D721Med (cell line): ENCODE measurements around the gene ODC1.

Experiments used
- DNase-seq: peaks from one replicate; pipeline ENCODE4 v3.0.0; 2011; ENCODE audit warnings: low spot score; ENCODE audit not compliant: insufficient read length
- FAIRE-seq: peaks from 2 replicates; lab custom pipeline; 2011; peaks lifted over from hg19 to GRCh38; lab: Jason Lieb, UNC
- TF ChIP-seq, protein P1 (sequence below): IDR thresholded peaks from 2 replicates; pipeline ENCODE4 v1.5.1; 2012; ENCODE audit warnings: mild to moderate bottlenecking, control low read depth; ENCODE audit not compliant: insufficient read depth; ENCODE audit errors: missing control alignments

ODC1 gene

DNA sequence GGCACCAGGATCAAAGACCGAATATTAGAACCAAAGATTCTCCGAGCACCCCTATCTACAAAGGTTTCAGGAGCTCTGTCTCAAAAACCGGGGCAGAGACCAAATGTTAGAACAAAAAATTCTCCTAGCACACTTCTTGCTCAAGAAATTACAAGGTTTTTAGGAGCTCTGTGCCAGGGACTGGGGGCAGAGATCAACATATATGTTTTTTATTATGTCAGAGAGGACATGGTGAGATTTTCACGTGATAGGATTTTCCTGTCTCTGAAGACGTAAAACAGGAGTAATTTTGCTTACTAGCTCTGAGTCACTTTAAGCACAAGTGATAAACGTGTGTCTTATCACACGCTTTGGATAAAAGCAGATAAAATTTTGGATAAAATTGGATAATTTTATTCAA lies 34.8 kb upstream of the ODC1 start:
- DNase-seq: no peak
- no peak for FAIRE-seq
- TF ChIP-seq, protein P1, sequence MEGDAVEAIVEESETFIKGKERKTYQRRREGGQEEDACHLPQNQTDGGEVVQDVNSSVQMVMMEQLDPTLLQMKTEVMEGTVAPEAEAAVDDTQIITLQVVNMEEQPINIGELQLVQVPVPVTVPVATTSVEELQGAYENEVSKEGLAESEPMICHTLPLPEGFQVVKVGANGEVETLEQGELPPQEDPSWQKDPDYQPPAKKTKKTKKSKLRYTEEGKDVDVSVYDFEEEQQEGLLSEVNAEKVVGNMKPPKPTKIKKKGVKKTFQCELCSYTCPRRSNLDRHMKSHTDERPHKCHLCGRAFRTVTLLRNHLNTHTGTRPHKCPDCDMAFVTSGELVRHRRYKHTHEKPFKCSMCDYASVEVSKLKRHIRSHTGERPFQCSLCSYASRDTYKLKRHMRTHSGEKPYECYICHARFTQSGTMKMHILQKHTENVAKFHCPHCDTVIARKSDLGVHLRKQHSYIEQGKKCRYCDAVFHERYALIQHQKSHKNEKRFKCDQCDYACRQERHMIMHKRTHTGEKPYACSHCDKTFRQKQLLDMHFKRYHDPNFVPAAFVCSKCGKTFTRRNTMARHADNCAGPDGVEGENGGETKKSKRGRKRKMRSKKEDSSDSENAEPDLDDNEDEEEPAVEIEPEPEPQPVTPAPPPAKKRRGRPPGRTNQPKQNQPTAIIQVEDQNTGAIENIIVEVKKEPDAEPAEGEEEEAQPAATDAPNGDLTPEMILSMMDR: no peak

DNA sequence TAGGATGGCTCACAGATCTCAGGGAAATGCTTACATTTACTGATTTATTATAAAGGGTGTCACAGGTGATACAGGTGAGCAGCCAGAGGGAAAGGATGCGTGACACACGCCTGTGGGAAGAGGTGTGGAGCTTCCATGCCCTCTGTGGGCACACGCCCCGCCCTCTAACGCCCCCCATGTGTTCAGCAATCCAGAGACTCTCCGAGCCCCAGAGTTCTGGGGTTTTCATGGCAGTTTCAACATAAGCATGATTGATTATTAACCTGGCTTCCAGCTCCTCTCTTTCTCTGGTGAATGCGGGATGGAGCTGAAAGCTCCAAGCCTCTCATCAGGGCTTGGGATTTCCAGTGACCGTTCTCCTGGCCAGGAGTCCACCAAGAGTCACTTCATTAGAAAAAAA lies 34.3 kb upstream of the ODC1 start:
- DNase-seq: no peak
- TF ChIP-seq, protein P1: no peak
- FAIRE-seq: no peak

DNA sequence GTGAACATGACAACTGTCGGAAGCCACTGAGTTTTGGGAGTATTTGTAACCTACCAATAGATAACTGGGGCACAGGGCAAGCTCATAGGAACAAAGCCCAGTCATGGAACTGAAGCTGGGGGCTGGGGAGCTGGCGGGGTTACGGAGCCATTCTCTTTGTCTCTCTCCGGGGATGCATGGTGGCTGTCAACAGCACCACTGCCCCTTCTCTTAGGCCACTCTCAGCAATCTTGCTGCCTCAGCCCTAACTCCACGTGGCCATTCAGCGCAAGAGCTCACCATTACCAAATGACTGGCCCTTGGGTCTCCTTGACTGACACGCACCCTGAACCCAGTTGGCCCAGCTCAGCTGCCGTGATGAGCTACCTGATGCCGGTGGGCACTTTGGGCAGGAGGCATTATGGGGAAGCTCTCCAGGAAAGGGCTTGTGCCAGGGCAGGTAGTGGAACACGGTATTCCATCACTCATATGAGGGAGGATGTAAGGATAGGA lies 33.6 kb upstream of the ODC1 start:
- no peak for FAIRE-seq
- TF ChIP-seq, protein P1: no peak
- DNase-seq: no peak

DNA sequence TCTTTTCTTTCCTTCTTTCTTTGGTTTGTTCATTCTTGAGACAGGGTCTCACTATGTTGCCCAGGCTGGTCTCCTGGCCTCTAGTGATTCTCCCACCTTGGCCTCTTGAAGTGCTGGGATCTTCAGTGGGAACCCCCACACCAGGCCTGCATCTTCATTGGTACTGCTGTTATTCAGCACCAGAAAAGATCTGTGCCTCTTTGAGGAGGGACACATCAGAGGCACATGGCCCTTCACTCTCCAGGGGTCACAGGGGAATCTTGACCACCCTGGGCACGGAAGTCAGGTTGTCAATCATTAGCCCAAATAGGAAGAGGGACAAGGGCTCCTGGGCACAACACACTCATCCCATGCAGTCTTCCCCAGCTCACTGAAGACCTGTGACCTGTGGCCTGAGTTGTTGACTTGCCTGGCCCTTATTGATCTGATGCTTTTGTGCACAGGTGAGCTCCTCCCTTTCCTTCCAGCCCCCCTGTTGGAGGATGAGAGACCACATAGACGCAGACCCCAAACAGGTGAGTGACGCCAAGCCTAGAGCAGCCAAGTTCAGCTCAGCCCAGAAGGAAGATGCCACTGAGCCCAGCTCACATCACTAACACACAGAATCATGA lies 33.0 kb upstream of the ODC1 start:
- no peak for FAIRE-seq
- TF ChIP-seq, protein P1: no peak
- no peak for DNase-seq

DNA sequence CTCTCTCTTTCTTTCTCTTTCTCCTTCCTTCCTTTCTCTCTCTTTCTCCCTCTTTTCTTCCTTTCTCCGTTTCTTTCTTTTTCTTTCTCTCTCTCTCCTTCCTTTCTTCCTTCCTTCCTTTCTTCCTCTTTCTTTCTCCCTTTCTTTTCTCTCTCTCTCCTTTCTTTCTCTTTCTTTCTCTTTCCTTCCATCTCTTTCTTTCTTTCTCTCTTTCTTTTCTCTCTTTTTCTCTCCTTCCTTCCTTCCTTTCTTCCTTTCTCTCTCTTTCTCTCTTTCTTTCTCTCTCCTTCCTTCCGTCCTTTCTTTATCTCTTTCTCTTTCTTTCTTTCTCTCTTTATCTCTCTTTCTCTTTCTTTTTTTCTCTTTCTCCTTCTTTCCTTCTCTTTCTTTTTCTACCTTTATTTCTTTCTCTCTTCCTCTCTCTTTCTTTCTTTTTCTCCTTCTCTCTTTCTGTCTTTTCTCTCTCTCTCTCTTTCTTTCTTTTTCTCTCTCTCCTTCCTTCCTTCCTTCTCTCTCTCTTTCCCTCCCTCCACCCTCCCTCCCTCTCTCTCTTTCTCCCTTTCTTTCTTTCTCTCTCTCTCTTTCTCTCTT lies 32.3 kb upstream of the ODC1 start:
- TF ChIP-seq, protein P1: no peak
- FAIRE-seq (no peak), DNase-seq (no peak)

DNA sequence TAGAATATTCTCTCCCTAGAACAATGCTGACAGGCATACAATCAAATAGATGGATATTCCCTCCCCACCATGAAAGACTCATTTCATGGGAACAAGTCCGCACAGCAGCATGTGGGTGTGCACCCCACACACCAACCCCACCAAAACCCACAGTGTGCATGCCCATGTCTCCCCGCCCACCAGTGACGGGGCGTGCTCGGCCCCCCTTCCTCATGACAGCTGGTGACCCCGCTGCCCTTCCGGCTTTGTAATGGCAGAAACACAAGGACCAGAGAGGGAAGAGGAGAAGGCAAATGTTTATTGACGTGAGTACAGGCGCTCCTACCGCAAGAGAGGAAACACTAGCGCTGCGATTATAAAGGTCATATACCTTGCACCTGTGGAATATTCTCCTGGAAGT lies 30.8 kb upstream of the ODC1 start:
- no peak for FAIRE-seq

DNA sequence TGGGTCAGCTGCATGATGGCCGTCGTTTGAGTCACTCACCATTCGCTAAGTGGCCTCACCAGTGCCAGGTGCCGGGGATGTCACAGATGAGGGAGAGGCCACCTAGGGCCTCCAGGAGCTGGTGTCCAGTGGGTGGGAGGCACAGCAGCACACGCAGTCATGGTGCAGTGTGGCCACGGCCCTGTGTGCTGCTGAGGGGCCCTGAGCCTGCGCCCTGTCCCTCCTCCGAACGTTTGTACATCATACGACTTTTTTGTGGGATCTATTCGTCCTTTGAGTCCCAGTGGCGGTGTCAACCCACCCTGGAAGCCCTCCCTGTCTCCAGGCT lies 30.1 kb upstream of the ODC1 start:
- TF ChIP-seq, protein P1: no peak
- no peak for FAIRE-seq
- no peak for DNase-seq

More for the DNA sequence above, 30.8 kb upstream of the ODC1 start:
- TF ChIP-seq, protein P1: no peak
- no peak for DNase-seq
